Liver (tissue), 9 donors: ENCODE measurements around the gene SNAPC1. TPM values are rescaled to one million over a fixed set of nuclear protein-coding genes. Genes with fewer than 3 reads are reported as not detected.

Source experiments
- DNase-seq: peaks from one replicate; pipeline ENCODE4 v3.0.0-alpha.2; 2017; ENCODE audit warnings: low spot score
- H3K27ac ChIP-seq, 2 donors: one replicate each; pipeline ENCODE4 v1.7.0; 2013; ENCODE audit warnings: inconsistent platforms in 2 of 2, low read length in 2 of 2, control low read depth in 1 of 2, low read depth in 1 of 2, mild to moderate bottlenecking in 1 of 2
- H3K27me3 ChIP-seq, 4 donors: one replicate each; pipeline versions ENCODE4 v1.6.1 to v1.7.0; 2013; ENCODE audit warnings: low read length in 3 of 4, inconsistent platforms in 1 of 4, mild to moderate bottlenecking in 1 of 4, moderate library complexity in 1 of 4; ENCODE audit not compliant: control insufficient read depth in 4 of 4, insufficient read depth in 4 of 4
- H3K36me3 ChIP-seq, 4 donors: one replicate each; pipeline versions ENCODE4 v1.6.1 to v1.7.0; 2013; ENCODE audit warnings: low read length in 3 of 4, mild to moderate bottlenecking in 3 of 4, low read depth in 1 of 4, moderate library complexity in 1 of 4; ENCODE audit not compliant: control insufficient read depth in 4 of 4, insufficient read depth in 3 of 4
- H3K4me1 ChIP-seq, 4 donors: one replicate each; pipeline versions ENCODE4 v1.6.1 to v1.7.0; 2013; ENCODE audit warnings: low read length in 3 of 4, mild to moderate bottlenecking in 3 of 4, moderate library complexity in 1 of 4; ENCODE audit not compliant: control insufficient read depth in 4 of 4, insufficient read depth in 4 of 4
- H3K4me3 ChIP-seq, 3 donors: one replicate each; pipeline versions ENCODE4 v1.6.1 to v1.7.0; 2013; ENCODE audit warnings: low read length in 3 of 3, control low read depth in 1 of 3, low read depth in 1 of 3, mild to moderate bottlenecking in 1 of 3
- H3K9ac ChIP-seq, 2 donors: one replicate each; pipeline ENCODE4 v1.7.0; 2013; ENCODE audit warnings: low read length in 2 of 2, mild to moderate bottlenecking in 2 of 2, moderate library complexity in 2 of 2, control low read depth in 1 of 2, low read depth in 1 of 2
- H3K9me3 ChIP-seq, 4 donors: one replicate each; pipeline versions ENCODE4 v1.6.1 to v1.7.0; 2013; ENCODE audit warnings: low read length in 3 of 4; ENCODE audit not compliant: control insufficient read depth in 4 of 4
- EGR1 ChIP-seq, 2 donors: IDR thresholded peaks; 2 replicates each; pipeline ENCODE4 v1.6.1; 2016 to 2018; ENCODE audit warnings: antibody characterized with exemption in 2 of 2, low read depth in 2 of 2
- FOXA1 ChIP-seq: IDR thresholded peaks from 2 replicates; pipeline ENCODE4 v1.6.1; 2016; ENCODE audit warnings: antibody characterized with exemption
- HNF4A ChIP-seq, 2 donors: conservative IDR thresholded peaks; 2 replicates each; pipeline ENCODE4 v1.6.1; 2016; ENCODE audit warnings: antibody characterized with exemption in 2 of 2, mild to moderate bottlenecking in 2 of 2
- HNF4G ChIP-seq: IDR thresholded peaks from 2 replicates; pipeline ENCODE4 v1.6.1; 2016; ENCODE audit warnings: antibody characterized with exemption
- JUND ChIP-seq, 2 donors: IDR thresholded peaks; 2 replicates each; pipeline ENCODE4 v1.6.1; 2016; ENCODE audit warnings: antibody characterized with exemption in 2 of 2
- RAD21 ChIP-seq, 2 donors: IDR thresholded peaks; 2 replicates each; pipeline ENCODE4 v1.6.1; 2016; ENCODE audit warnings: antibody characterized with exemption in 2 of 2, mild to moderate bottlenecking in 2 of 2
- REST ChIP-seq: IDR thresholded peaks from 2 replicates; pipeline ENCODE4 v1.6.1; 2016; ENCODE audit warnings: antibody characterized with exemption, mild to moderate bottlenecking
- RXRA ChIP-seq, 2 donors: IDR thresholded peaks; 2 replicates each; pipeline ENCODE4 v1.6.1; 2017 to 2018; ENCODE audit warnings: antibody characterized with exemption in 2 of 2, mild to moderate bottlenecking in 1 of 2
- SP1 ChIP-seq: IDR thresholded peaks from 2 replicates; pipeline ENCODE4 v1.6.1; 2018; ENCODE audit warnings: antibody characterized with exemption, mild to moderate bottlenecking
- TAF1 ChIP-seq: conservative IDR thresholded peaks from 2 replicates; pipeline ENCODE4 v1.6.1; 2016; ENCODE audit warnings: antibody characterized with exemption, mild to moderate bottlenecking
- YY1 ChIP-seq: IDR thresholded peaks from 2 replicates; pipeline ENCODE4 v1.6.1; 2016; ENCODE audit warnings: antibody characterized with exemption, mild to moderate bottlenecking
- ZBTB33 ChIP-seq: IDR thresholded peaks from 2 replicates; pipeline ENCODE4 v1.6.1; 2016; ENCODE audit warnings: antibody characterized with exemption
- polyA plus RNA-seq, 2 donors: library from polyadenylated mRNA; stranded (reverse) in 1 of 2; unstranded in 1 of 2; fragments of 200-250 nt in 1 of 2; fragments of >200 nt in 1 of 2; fragmentation: Nextera tagmentation in 1 of 2; extraction: Ambion mirVana in 1 of 2; gene quantifications; one replicate each; pipeline versions ENCODE4 v1.2.1 to v1.2.3, GENCODE V29; 2013 to 2015
- total RNA-seq, 2 donors: library from RNA; depleted of rRNA; stranded (reverse); fragments of >200 nt; gene quantifications; one replicate each; pipeline ENCODE4 v1.2.3, GENCODE V29; 2014
- TF ChIP-seq, protein P1 (sequence below): fragments of 150-350 bp; IDR thresholded peaks from 2 replicates; pipeline ENCODE4 v1.5.1; 2017; ENCODE audit warnings: improper control_type of control experiment, low read depth, low read length; ENCODE audit not compliant: missing input control
- donor health status: healthy.
- donor health status: healthy.
- donor health status: healthy.
- donor health status: healthy.
- donor health status: healthy.

Gene SNAPC1
- total and polyA plus RNA-seq, 4 donors: 1.2 to 2.3 (median 1.7) TPM

DNA sequence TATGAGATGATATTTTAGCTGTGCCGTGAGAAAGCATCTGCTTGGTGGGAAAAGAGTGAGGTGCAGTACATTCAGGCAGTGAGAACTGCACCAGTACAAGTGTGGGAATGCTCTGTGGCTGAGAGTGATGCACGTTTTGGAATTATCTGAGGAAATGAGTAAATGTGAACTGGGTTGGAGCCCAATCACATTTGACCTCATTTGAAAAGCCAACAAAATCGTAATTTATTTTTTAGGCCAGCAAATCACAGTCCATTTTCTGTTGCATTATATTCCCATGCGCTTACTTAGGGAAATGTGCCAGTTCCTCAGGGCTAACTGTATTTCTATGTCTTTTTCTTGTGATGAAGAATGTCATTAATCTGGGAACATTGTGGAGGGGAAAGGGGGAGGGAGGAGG is 77.3 kb downstream of the SNAPC1 start (continued):
- TF ChIP-seq FOXA1 (no peak), HNF4G (no peak), JUND (IDR thresholded peaks at IDR 0.05) (no peak), EGR1 (IDR thresholded peaks at IDR 0.05; ENCODE audit: low read depth in 2 of 2) (no peak)

- Histone ChIP-seq H3K27ac (no peak overlapping the region), H3K27me3 (peaks cover 0 to 4% (median 0%) of the 10 kb centered on the region in 4 donors), H3K9ac (no peak overlapping the region), H3K9me3 (no peaks in the 10 kb centered on the region), H3K4me1 (no peaks in the 10 kb centered on the region), H3K36me3 (no peaks in the 10 kb centered on the region), H3K4me3 (no peak overlapping the region)
- TF ChIP-seq SP1 (no peak), ZBTB33 (no peak), HNF4G (no peak), REST (no peak), JUND (IDR thresholded peaks at IDR 0.05) (no peak), RAD21 (IDR thresholded peaks at IDR 0.05) (no peak), RXRA (IDR thresholded peaks at IDR 0.05) (no peak), HNF4A (conservative IDR thresholded peaks at IDR 0.05) (no peak), TAF1 (no peak), YY1 (no peak), FOXA1 (no peak)
- TF ChIP-seq, protein P1, sequence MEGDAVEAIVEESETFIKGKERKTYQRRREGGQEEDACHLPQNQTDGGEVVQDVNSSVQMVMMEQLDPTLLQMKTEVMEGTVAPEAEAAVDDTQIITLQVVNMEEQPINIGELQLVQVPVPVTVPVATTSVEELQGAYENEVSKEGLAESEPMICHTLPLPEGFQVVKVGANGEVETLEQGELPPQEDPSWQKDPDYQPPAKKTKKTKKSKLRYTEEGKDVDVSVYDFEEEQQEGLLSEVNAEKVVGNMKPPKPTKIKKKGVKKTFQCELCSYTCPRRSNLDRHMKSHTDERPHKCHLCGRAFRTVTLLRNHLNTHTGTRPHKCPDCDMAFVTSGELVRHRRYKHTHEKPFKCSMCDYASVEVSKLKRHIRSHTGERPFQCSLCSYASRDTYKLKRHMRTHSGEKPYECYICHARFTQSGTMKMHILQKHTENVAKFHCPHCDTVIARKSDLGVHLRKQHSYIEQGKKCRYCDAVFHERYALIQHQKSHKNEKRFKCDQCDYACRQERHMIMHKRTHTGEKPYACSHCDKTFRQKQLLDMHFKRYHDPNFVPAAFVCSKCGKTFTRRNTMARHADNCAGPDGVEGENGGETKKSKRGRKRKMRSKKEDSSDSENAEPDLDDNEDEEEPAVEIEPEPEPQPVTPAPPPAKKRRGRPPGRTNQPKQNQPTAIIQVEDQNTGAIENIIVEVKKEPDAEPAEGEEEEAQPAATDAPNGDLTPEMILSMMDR: no peak
- no peak for DNase-seq
These were observed 78.9 kb downstream of the SNAPC1 start for GRCh38 chr14:61841145-61841544.

Other genes with a start within 250 kb of the SNAPC1 start
- gene HIF1A, start 66.9 kb upstream of the SNAPC1 start, total RNA-seq: 10 to 100 TPM; 53.6 to 79.2 TPM
- 10 to 100 TPM; 15.4 to 16.1 TPM for gene HIF1A, start 66.9 kb upstream of the SNAPC1 start, polyA plus RNA-seq
- gene SYT16, start 50.3 kb downstream of the SNAPC1 start, total RNA-seq: under 1 TPM; under 0.01 TPM
- not detected for gene SYT16, start 50.3 kb downstream of the SNAPC1 start, polyA plus RNA-seq